Duodenal mucosa (tissue), 2 donors: Measurements from ENCODE around the gene CWC15.
"Not testable (repeated sequence)": the region's sequence is repeated elsewhere in the genome, so short reads cannot be mapped to it uniquely, and the experiment has no call there.

Experiments
- H3K27ac ChIP-seq: one replicate; pipeline ENCODE4 v1.7.0; 2013; ENCODE audit warnings: low read depth, low read length
- H3K27me3 ChIP-seq, 2 donors: one replicate each; pipeline ENCODE4 v1.7.0; 2013; ENCODE audit warnings: low read length in 2 of 2, control low read depth in 1 of 2; ENCODE audit not compliant: insufficient read depth in 2 of 2, control insufficient read depth in 1 of 2
- H3K36me3 ChIP-seq, 2 donors: one replicate each; pipeline ENCODE4 v1.7.0; 2013; ENCODE audit warnings: low read length in 2 of 2, control low read depth in 1 of 2; ENCODE audit not compliant: insufficient read depth in 2 of 2, control insufficient read depth in 1 of 2
- H3K4me1 ChIP-seq, 2 donors: one replicate each; pipeline ENCODE4 v1.7.0; 2013; ENCODE audit warnings: low read length in 2 of 2, control low read depth in 1 of 2; ENCODE audit not compliant: insufficient read depth in 2 of 2, control insufficient read depth in 1 of 2
- H3K4me3 ChIP-seq, 2 donors: one replicate each; pipeline ENCODE4 v1.7.0; 2013; ENCODE audit warnings: low read length in 2 of 2, low read depth in 1 of 2
- H3K9ac ChIP-seq, 2 donors: one replicate each; pipeline ENCODE4 v1.7.0; 2013; ENCODE audit warnings: low read length in 2 of 2, low read depth in 1 of 2
- H3K9me3 ChIP-seq, 2 donors: one replicate each; pipeline ENCODE4 v1.7.0; 2013; ENCODE audit warnings: low read length in 2 of 2, control low read depth in 1 of 2; ENCODE audit not compliant: control insufficient read depth in 1 of 2

The CWC15 gene

DNA sequence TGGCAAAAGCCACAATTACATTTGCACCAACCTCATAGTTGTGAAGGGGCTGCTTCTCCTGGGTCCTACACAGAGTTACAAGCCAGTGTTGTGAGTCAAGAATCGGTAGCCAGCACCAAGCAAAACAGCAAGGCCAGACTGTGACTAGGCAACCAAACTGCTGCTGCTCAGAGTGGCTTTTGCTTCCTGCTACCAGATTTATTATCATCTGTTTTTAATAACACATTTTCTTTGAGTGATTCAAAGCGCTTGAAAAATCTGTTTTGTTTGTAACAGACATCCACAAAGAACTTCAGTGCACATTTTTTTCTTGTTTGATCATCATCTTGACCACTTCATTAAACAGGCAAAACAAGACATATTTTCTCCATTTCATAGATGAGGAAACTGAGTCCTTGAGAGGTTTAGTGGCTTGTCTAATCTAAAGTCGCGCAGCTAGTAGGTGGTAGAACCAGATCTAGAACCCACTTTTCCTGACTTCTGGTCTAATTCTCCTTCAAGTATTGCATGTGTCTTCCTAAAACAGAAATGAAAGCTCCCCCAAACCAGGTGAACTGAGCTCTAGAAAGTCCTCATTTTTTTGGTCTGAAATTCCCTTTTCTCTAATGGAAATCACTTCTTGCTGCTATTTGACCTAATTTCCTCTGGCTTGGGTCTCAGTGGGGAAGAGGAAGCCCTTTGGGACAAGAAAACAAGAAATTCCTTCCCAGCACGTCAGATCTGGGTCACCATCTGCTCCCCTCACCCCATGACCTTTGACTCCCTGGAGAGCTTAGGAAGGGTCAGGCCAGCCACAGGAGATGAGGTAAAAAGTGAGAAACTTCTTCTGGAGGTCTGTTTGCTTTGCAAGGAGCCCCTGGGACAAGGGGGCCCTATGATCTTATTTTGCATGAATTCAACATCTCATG is 39.9 kb downstream of the CWC15 start:
- Histone ChIP-seq H3K27me3 (no peaks in the 10 kb centered on the region), H3K27ac (no peak overlapping the region), H3K9me3 (no peaks in the 10 kb centered on the region), H3K4me3 (no peak overlapping the region), H3K36me3 (no peaks in the 10 kb centered on the region), H3K9ac (no peak overlapping the region), H3K4me1 (peaks cover 0 to 5% of the 10 kb centered on the region in 2 donors)

DNA sequence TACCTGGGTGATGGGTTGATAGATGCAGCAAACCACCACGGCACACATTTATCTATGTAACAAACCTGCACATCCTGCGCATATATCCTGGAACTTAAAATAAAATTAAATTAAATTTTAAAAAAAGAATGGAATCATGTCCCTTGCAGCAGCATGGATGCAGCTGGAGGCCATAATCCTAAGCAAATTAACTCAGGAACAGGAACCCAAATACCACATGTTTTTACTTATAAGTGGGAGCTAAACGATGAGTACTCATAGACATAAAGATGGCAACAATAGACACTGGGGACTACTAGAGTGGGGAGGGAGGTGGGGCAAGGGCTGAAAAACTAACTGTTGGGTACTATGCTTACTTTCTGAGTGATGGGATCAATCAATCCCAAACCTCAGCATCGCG is 40.9 kb downstream of the CWC15 start:
- peaks cover under 1 to 6% of the 10 kb centered on the region in 2 donors for H3K4me1 ChIP-seq
- no peak overlapping the region for H3K27ac ChIP-seq
- no peaks in the 10 kb centered on the region for H3K36me3 ChIP-seq

DNA sequence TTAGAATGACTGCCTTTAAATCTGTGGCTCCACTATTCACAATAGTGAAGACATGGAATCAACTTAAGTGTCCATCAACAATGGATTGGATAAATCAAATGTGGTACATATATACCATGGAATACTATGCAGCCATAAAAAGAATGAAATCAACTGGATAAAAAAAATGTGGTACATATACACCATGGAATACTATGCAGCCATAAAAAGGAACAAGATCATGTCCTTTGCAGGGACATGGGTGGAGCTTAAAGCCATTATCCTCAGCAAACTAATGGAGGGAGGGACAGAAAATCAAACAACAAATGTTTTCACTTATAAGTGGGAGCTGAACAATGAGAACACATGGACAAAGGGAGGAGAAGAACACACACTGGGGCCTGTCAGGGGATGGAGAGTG is 41.3 kb downstream of the CWC15 start:
- not testable (repeated sequence) for H3K9me3 ChIP-seq, H3K36me3 ChIP-seq, H3K4me3 ChIP-seq, H3K27me3 ChIP-seq, H3K4me1 ChIP-seq, H3K27ac ChIP-seq, H3K9ac ChIP-seq

More for the DNA sequence above, 40.9 kb downstream of the CWC15 start:
- Histone ChIP-seq H3K4me3 (no peak overlapping the region), H3K9ac (no peak overlapping the region), H3K9me3 (no peaks in the 10 kb centered on the region), H3K27me3 (no peaks in the 10 kb centered on the region)

DNA sequence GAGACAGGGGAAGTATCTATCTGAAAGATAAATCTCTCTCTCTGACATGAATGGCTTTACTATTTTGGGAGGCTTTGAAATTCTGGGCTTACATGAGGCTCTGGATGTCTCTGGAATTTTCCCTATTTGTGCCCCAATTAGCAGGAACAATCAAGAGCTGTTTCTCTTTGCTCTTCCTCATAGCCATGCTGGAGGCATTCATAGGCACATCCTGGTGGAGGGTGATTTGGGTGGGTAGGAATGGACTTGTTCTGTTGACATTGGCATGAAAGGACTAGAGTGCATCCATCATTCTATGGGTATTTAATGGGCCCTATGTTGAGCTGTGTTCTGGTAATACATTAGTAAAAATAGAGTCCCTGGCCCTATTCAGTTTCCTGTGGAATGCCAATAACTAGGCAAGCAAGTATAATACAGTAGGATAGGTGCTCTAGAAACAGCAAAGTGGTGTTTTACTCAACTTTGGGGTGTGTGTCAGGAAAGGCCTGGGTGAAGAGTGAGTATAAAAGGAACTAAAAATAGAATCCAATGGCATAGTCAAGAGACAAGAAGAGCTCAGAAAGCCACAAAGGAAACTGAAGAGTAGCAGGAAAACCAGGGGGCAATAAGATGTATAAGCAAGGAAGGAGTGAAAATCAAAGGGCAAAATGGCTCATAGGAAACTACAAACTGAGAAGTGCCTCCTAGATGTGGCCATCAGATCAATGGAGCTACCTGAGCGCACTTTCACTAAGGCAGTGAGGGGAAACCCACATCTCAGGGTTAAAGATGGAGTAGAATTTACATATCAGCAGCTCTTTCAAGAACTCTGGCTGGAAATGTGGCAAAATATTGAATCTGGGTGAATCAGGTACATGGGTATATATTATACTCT is 45.0 kb downstream of the CWC15 start:
- Histone ChIP-seq H3K27me3 (no peaks in the 10 kb centered on the region), H3K9ac (no peak overlapping the region), H3K36me3 (no peaks in the 10 kb centered on the region), H3K27ac (no peak overlapping the region), H3K4me3 (no peak overlapping the region), H3K4me1 (peaks cover 19 to 25% of the 10 kb centered on the region in 2 donors), H3K9me3 (no peaks in the 10 kb centered on the region)

DNA sequence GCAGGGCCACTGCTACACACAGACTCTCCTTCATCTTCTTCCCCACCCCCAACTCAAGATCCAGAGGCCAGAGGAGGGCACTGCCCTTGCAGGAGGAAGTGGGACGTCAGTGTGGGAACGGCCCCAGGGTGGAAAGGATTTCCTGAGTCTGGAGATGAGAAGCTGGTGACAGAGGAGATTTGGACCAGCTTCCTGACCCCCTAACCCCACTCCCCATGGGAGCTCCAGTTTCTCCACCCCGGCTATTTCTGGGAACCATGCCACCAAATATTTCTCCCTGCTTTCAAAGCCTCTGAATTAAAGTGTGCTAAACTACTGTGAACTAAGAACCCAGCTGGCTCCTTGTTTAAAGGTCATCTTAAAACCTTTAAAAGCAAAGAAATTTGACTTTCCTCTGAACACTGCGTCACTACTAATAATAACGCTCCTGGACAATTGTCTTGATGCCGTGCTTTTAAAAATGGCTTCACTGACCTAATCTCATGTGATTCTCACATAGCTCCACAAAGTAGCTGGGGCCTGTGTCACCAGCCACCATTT is 46.6 kb downstream of the CWC15 start:
- no peak overlapping the region for H3K9ac ChIP-seq
- H3K36me3 ChIP-seq = no peaks in the 10 kb centered on the region
- peak overlapping the region; percentile 72 for H3K27ac ChIP-seq
- H3K4me3 ChIP-seq = no peak overlapping the region
- H3K9me3 ChIP-seq = no peaks in the 10 kb centered on the region
- H3K4me1 ChIP-seq = peaks cover 19 to 29% of the 10 kb centered on the region in 2 donors
- H3K27me3 ChIP-seq = no peaks in the 10 kb centered on the region

DNA sequence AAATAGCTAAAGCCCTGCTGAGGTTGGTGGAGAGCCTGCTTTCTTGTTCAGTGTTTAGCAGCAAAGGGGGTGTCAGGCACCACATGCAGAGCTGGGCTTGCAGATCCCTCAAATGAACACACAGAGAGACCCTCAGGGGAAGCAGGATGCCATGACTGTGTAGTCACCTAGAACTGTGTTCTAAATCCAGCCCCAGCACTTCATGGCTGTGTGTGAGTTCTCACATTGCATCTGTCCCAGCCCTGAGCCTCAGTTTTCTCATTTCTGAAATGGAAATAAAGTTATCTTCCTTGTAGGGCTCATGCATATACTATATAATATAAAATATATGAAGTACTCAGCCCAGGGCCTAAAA is 47.1 kb downstream of the CWC15 start:
- H3K36me3 ChIP-seq = no peaks in the 10 kb centered on the region
- peak overlapping the region; percentile 14 for H3K27ac ChIP-seq
- H3K27me3 ChIP-seq = no peaks in the 10 kb centered on the region
- H3K9ac ChIP-seq = no peak overlapping the region
- H3K4me1 ChIP-seq = peaks cover 19 to 29% of the 10 kb centered on the region in 2 donors
- no peak overlapping the region for H3K4me3 ChIP-seq
- no peaks in the 10 kb centered on the region for H3K9me3 ChIP-seq

DNA sequence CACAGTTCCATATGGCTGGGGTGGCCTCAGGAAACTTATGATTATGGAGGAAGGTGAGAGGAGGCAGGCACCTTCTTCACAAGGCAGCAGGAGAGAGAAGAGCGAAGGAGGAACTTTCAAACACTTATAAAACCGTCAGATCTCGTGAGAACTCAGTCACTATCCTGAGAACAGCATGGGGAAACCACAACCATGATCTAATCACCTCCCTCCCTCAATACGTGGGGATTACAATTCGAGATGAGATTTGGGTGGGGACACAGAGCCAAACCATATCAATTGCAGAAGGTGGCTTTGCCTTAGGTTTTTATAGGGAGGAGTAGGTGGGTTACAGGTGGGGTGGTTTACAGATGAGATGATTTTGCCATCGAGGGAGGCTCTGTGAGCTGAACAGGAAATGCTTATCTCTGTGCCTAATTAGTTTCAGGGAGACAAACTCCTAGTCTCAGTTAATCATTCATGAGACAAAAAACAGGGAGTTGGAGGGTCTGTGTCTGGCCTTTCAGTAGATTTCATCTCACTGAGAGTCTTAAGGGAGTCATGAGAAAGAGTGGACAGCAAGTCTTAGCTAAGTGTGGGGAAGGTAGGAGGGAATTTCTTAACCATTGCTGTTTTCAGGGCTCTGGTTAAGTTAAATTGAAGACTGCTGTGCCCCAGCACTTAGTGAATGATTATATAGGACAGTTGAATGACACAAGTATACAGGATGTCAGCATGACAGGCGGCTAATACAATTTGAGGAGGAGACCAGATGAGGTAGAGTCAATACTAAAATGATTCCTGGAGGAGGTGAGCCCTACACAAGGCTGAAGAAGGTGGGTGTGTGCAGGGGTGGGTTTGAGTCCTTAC is 47.7 kb downstream of the CWC15 start:
- no peaks in the 10 kb centered on the region for H3K36me3 ChIP-seq
- H3K4me1 ChIP-seq = peaks cover 19 to 29% of the 10 kb centered on the region in 2 donors
- no peaks in the 10 kb centered on the region for H3K9me3 ChIP-seq
- H3K27ac ChIP-seq = no peak overlapping the region
- H3K4me3 ChIP-seq = no peak overlapping the region
- H3K27me3 ChIP-seq = no peaks in the 10 kb centered on the region
- no peak overlapping the region for H3K9ac ChIP-seq

DNA sequence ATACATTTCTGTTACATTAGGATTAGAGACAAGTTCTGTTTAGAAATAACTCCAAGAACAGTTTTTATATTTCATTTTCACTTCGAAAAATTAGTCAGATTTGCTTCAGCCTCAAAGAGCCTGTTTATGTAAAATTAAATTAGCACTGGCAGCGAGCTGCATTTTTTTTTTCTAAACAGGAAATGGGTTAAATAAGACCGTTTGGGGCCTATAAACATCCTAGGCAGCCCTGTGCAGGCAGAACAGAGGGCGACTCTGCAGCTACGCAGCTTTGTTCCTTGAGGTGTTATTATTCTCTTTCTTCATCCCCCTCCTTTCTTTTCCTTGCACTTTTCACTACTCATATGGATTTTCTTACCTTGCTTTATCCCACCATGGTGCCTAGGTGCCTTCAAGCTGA is 48.7 kb downstream of the CWC15 start:
- Histone ChIP-seq H3K4me1 (peaks cover 19 to 29% of the 10 kb centered on the region in 2 donors), H3K9ac (no peak overlapping the region), H3K9me3 (no peaks in the 10 kb centered on the region), H3K4me3 (peak overlapping the region in 1 of 2 donors; percentile 17), H3K27me3 (no peaks in the 10 kb centered on the region), H3K27ac (no peak overlapping the region), H3K36me3 (no peaks in the 10 kb centered on the region)

DNA sequence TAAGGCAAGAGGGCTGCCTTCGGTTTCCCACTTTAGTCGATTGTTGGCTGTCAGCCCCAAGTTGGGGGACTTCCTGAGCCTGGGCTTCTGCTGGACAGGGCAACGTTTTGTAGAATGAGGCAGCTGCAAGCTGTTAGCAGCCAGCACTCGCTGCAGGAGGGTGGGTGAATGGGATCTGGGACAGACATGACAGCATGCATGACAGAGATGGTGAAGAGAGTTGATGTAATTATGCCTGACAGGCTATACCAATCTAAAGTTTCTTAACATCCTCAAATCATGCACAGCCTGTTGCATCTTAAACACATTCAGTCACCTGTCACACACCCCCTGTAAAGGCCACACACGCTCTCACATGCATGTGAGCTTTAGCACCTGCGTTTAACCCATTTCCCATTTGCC is 49.2 kb downstream of the CWC15 start:
- Histone ChIP-seq H3K4me3 (no peak overlapping the region), H3K9me3 (no peaks in the 10 kb centered on the region), H3K36me3 (no peaks in the 10 kb centered on the region), H3K27me3 (no peaks in the 10 kb centered on the region), H3K4me1 (peaks cover 19 to 29% of the 10 kb centered on the region in 2 donors), H3K9ac (no peak overlapping the region), H3K27ac (no peak overlapping the region)
